GM12892 (cell line): ENCODE results near the gene CHST3.

Experiments
- POLR2A ChIP-seq: IDR thresholded peaks from 2 replicates; pipeline ENCODE4 v1.6.1; 2011; ENCODE audit warnings: low read depth, low read length, control low read depth
- POLR2AphosphoS5 ChIP-seq: IDR thresholded peaks from 2 replicates; pipeline ENCODE4 v1.6.1; 2011; ENCODE audit warnings: low read depth, low read length, control low read depth

- TF ChIP-seq POLR2A (no peak), POLR2AphosphoS5 (no peak)
Measured at GRCh38 chr10:72001033-72001395, 36.8 kb downstream of the CHST3 start.
